Nephron (organoid): Measurements from ENCODE around the gene SAAL1.

Experiments used
- H3K27ac Mint-ChIP-seq, 3 experiments: 2 replicates each; pipeline ENCODE4 v1.8.0; 2020; ENCODE audit warnings: mixed read lengths in 3 of 3, mild to moderate bottlenecking in 2 of 3, moderate library complexity in 1 of 3
- H3K27me3 Mint-ChIP-seq: 2 replicates; pipeline ENCODE4 v1.8.0; 2021; ENCODE audit warnings: low read depth, mild to moderate bottlenecking, moderate library complexity, mixed read lengths
- H3K36me3 Mint-ChIP-seq: 2 replicates; pipeline ENCODE4 v1.8.0; 2020; ENCODE audit warnings: low read depth, mixed read lengths
- H3K4me1 Mint-ChIP-seq: 2 replicates; pipeline ENCODE4 v1.8.0; 2020; ENCODE audit warnings: mixed read lengths
- H3K4me3 Mint-ChIP-seq, 3 experiments: 2 replicates each; pipeline ENCODE4 v1.8.0; 2020; ENCODE audit warnings: mild to moderate bottlenecking in 3 of 3, mixed read lengths in 3 of 3, moderate library complexity in 2 of 3
- H3K9me3 Mint-ChIP-seq: 2 replicates; pipeline ENCODE4 v1.8.0; 2020; ENCODE audit warnings: mixed read lengths
- TF ChIP-seq, protein P1 (sequence below), 3 experiments: fragments of 200-600 bp; sonication (generic); IDR thresholded peaks; one replicate each; pipeline ENCODE4 v1.5.0; 2021; ENCODE audit warnings: antibody characterized with exemption in 3 of 3; ENCODE audit not compliant: unreplicated experiment in 3 of 3

Gene SAAL1

DNA sequence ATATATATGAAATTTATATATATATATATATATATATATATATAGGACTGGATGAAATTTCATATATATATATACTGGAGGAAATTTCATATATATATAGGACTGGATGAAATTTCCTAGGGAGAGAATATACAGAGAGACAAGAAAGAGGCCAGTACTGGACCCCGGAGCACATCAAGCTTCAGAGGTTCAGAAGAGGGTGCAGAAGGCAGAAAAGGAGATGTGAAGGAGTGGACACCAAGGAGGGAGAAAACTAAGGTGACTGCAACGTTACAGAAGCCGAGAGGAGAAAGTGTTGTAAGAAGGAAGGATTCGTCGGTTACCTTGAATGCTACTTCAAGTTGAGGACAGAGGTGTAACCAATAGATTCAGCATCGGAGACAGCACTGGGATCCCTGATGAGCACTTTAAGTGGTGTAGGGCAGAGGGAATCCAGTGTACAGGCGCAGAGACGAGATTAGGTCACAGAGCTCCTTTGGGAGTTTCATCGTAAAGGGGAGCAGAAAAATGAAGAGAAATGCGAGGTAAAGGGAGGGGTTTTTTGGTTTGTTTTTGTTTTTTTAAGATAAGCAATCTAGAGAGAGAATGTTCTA is 51.3 kb downstream of the SAAL1 start:
- H3K27ac Mint-ChIP-seq: no peak overlapping the region
- H3K27me3 Mint-ChIP-seq: peaks cover 3% of the 10 kb centered on the region
- TF ChIP-seq, protein P1, sequence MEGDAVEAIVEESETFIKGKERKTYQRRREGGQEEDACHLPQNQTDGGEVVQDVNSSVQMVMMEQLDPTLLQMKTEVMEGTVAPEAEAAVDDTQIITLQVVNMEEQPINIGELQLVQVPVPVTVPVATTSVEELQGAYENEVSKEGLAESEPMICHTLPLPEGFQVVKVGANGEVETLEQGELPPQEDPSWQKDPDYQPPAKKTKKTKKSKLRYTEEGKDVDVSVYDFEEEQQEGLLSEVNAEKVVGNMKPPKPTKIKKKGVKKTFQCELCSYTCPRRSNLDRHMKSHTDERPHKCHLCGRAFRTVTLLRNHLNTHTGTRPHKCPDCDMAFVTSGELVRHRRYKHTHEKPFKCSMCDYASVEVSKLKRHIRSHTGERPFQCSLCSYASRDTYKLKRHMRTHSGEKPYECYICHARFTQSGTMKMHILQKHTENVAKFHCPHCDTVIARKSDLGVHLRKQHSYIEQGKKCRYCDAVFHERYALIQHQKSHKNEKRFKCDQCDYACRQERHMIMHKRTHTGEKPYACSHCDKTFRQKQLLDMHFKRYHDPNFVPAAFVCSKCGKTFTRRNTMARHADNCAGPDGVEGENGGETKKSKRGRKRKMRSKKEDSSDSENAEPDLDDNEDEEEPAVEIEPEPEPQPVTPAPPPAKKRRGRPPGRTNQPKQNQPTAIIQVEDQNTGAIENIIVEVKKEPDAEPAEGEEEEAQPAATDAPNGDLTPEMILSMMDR (IDR thresholded peaks at IDR 0.05; ENCODE audit: unreplicated experiment in 3 of 3): no peak
- no peaks in the 10 kb centered on the region for H3K4me1 Mint-ChIP-seq
- no peaks in the 10 kb centered on the region for H3K36me3 Mint-ChIP-seq
- H3K9me3 Mint-ChIP-seq: no peaks in the 10 kb centered on the region
- H3K4me3 Mint-ChIP-seq: no peak overlapping the region

- TF ChIP-seq, protein P1 (IDR thresholded peaks at IDR 0.05; ENCODE audit: unreplicated experiment in 3 of 3): no peak
- H3K36me3 Mint-ChIP-seq: no peaks in the 10 kb centered on the region
- no peak overlapping the region for H3K27ac Mint-ChIP-seq
- H3K27me3 Mint-ChIP-seq: peaks cover 35% of the 10 kb centered on the region
- no peak overlapping the region for H3K4me3 Mint-ChIP-seq
- H3K9me3 Mint-ChIP-seq: peaks cover 5% of the 10 kb centered on the region
- H3K4me1 Mint-ChIP-seq: no peaks in the 10 kb centered on the region
These were observed 55.0 kb downstream of the SAAL1 start for GRCh38 chr11:18050848-18051247.

DNA sequence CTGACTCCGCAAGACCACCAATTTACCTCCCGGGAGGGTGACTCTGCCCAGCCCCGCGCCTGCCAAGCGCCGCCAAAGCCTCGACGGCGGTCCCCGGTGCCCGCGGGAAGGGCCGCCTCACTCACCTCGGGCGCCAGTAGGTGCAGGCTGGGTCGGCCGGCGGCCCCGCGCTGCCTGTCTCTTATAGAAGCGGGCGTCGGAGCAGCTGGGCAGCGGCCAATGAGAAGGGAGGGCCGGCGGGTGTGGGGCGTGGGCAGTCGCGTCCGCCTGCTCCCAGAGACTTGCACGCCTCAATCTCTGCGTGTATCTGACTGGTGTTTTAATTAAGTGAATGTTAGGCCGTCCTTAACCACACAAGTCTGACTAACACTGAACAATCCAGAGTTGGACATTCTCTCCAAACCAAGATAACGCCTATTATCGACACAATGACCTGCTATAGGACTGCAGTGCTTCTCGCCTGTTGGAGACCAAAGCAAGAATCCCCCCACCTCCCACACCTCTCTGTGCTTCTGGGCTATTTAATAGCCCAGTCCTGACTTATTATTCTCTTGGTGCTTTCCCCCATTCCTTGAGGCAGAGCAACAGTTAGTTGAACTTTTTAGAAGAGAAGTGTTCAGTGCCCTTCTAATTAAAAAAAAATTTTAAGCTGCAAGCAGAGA is 59.6 kb downstream of the SAAL1 start, which contains the start of gene TPH1:
TSS of gene TPH1 (minus strand) at position 154 of the 662 bp plus-strand sequence. CDS start 5,507 bp downstream, outside the sequence.
- no peaks in the 10 kb centered on the region for H3K36me3 Mint-ChIP-seq
- no peaks in the 10 kb centered on the region for H3K4me1 Mint-ChIP-seq
- peaks cover 72% of the 10 kb centered on the region for H3K27me3 Mint-ChIP-seq
- peak within 1 kb of the TSS in 2 of 3 experiments; percentile 26 for H3K4me3 Mint-ChIP-seq
- H3K9me3 Mint-ChIP-seq: peaks cover 5% of the 10 kb centered on the region
- H3K27ac Mint-ChIP-seq: no peak within 1 kb of the TSS
- TF ChIP-seq, protein P1 (IDR thresholded peaks at IDR 0.05; ENCODE audit: unreplicated experiment in 3 of 3): no peak

- H3K27me3 Mint-ChIP-seq: peaks cover 4% of the 10 kb centered on the region
- no peaks in the 10 kb centered on the region for H3K4me1 Mint-ChIP-seq
- no peak overlapping the region for H3K27ac Mint-ChIP-seq
- H3K36me3 Mint-ChIP-seq: no peaks in the 10 kb centered on the region
- TF ChIP-seq, protein P1 (IDR thresholded peaks at IDR 0.05; ENCODE audit: unreplicated experiment in 3 of 3): no peak
- H3K4me3 Mint-ChIP-seq: no peak overlapping the region
- H3K9me3 Mint-ChIP-seq: no peaks in the 10 kb centered on the region
These were observed 69.4 kb downstream of the SAAL1 start for GRCh38 chr11:18036456-18036855.
